Measurements from ENCODE around the gene CARD11.
"Not testable (repeated sequence)": the region's sequence is repeated elsewhere in the genome, so short reads cannot be mapped to it uniquely, and the experiment has no call there.

Gene CARD11

DNA sequence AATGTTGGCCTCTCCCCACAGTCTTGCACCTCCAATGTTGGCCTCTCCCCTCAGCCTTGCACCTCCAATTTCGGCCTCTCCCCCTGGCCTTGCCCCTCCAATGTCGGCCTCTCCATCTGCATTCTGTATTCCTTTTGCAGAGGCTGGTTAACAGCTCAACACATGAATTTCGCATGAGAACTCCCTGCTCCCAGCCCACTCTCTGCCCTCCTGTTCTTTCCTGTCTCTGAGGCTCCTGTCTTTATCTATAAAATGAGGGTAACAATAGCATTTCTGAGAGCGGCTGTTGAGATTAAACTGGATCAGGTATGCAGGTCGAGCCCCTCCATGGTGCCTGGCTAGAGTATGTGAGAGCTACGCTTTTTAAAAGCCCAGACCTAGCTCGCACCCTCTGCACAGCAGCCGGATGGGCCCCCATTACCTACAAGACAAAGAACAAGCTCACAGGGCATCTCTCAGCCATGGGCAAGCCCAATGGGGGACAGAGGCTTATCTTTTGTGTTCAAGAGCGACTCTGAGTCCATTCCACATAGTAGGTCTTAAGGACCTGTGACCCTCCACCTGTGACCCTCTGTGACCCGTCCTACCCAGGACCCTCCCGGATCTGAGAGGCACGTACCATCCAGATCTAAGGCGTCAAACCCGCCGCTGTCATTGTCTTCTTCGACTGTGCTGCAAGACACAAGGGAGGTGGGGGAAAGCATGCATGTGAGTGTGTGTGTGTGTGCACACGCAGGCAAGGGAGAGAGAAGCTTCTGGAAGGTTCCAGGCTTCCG lies 117.4 kb downstream of the CARD11 start:
- DNase-seq (ENCODE audit: low read depth, low spot score) = no peak

DNA sequence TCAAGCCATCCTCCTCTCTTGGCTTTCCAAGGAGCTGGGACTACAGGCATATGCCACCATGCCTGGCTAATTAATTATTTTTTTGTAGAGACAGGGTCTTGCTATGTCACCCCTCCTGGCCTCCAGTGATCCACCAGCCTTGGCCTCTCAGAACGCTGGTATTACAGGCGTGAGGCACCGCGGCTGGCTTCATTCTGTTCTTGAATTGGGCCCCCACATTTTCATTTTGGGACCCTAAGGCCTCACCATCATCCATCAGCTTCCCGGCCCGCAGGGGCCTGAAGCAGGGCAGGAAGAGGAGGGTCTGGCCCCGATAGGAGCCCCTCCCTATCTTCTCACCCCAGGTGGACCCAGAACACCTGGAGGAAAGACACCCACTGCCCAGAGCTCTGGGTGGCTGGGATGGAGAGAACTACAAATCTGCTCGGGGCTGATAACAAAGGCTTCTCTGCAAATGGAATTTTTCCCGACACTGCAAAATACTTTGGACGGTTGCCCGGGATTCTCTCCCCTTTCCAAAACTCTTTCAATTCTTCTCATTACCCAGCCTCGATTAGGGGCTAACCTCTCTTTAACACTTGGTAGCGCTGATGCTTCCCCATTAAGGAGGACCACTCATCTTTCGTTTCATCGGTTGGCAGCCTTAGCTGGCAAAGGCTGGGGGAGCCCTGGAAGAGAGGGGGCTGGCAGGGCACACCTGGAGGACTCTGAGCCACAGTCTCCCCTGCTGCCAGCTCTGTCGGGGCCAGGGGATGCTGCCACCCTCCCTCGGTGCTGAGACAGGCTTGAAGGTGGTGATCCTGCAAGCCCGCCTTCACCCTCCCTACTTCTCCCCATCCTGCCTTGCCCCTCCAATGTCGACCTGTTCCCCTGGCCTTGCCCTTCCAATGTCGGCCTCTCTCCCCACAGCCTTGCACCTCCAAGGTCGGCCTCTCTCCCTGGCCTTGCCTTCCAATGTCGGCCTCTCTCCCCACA lies 118.5 kb downstream of the CARD11 start:
- DNase-seq (ENCODE audit: low read depth, low spot score) = no peak

DNA sequence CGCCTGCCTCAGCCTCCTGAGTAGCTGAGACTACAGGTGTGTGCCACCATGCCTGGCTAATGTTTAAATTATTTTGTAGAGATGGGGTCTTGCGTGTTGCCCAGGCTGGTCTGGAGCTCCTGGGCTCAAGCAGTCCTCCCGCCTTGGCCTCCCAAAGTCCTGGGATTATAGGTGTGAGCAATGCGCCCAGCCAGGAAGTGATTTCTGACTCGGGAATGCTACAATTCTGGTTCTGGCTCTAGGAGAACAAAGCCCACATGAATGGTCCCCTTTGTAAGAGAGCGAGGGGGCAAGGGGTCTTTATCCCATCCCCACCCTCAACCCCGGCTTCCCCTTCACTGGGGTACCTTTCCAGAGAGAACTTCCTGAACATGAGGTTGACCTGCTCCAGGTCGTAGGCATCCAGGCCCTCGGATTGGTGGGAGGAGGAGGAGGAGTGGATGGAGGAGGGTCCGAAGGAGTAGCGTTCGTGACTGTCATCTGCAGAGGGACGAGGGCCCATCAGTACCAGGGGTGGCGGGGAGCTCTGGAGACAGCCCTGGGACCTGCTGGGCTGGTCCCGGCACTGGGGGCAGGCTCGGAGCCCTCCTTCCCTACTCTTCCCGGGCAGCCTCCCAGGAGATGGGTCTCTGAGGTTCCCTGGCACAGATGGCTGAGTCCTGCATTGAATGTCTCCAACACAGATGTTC lies 119.6 kb downstream of the CARD11 start:
- no peak for DNase-seq (ENCODE audit: low read depth, low spot score)

DNA sequence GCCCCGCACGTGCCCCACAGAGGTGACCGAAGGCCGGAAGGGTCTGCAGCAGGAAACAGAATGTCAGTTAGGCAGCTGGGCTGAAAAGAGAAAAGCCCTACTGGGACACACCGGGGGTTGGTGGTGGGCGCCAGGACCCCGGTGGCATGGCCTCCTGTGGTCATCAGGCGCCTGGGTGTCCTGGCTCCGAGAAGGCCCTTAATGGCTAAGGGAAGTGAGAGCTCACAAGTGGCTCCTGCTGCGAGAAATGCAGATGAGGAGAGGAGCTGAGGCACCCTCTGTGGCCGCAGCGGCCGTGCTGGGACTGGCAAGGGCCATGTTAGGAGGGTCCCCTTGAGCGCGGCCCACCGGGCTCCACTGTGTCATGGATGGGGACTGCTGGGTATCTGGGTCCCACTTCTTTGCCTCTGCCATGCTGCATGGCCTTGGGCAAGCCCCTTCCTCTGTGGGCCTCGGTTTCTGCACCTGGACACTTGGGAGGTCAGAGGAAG lies 120.3 kb downstream of the CARD11 start:
- DNase-seq (ENCODE audit: low read depth, low spot score) = no peak

DNA sequence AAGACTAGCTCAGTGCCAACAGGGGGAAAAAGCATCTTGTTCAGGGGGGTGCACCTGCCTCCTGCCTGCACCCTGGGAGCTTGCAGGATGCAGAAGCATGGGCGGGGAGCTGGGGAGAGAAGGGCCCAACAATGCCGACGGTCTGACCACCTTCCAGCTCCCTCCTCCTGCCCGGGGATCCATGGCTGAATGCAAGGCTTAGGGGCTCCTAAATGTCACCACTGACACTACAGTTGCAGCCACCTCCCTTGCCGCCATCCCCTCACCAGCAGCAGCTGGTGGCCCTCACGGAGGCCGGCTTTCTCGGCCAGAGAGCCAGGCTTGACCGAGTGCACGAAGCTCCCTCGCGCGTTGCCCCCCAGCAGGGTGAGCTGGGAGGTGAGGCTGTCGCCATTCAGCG lies 120.8 kb downstream of the CARD11 start:
- DNase-seq (ENCODE audit: low read depth, low spot score) = no peak

DNA sequence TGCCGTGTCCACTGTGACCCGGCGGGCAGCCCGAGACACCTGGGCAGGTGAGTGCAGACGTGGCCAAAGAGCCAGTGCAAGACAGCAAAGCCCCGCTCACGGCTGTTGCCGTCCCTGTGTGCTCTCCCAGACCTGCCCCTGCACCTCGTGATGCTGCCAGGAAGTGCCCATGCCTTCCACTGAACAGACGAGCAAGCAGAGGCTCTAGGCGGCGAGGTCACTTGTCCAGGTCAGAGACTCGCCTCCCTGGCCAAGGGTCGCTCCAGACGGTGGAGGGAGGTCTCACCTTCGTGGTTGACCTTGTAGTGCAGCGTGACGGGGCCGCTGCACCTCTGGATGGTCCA lies 121.3 kb downstream of the CARD11 start:
- no peak for DNase-seq (ENCODE audit: low read depth, low spot score)

DNA sequence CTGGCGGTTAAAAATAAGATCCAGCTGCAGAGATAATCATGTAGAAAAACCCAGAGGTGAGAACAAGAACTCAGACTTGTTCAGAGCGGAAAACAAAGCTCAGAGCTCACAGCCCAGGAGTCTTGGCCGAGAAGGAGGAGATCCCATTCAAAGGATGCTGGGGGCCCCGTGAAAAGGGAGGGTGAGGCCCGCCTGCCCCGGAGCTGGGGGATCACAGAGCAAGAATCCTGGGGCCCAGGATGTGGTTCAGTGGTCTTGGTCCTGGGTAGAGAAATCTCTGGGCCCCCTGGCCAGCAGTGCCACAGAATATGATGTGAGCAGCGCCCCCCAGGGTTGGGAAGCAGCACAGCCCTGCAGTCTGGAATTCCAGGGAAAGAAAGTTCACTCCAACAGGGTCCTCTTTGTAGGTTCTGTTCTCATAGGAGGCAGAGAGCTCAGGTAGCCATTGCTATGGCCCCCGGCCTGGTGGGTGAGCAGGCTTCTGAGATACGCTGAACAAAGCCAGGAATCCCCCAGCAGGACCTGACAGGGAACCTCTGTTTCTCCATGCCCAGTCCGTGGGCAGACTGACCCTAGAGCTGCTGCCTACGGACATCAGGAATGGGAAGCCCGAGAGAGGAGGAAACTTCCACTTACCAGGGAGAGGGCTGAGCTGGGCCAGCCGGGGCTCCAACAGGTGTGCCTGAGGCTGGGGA lies 121.9 kb downstream of the CARD11 start:
- DNase-seq (ENCODE audit: low read depth, low spot score) = no peak

DNA sequence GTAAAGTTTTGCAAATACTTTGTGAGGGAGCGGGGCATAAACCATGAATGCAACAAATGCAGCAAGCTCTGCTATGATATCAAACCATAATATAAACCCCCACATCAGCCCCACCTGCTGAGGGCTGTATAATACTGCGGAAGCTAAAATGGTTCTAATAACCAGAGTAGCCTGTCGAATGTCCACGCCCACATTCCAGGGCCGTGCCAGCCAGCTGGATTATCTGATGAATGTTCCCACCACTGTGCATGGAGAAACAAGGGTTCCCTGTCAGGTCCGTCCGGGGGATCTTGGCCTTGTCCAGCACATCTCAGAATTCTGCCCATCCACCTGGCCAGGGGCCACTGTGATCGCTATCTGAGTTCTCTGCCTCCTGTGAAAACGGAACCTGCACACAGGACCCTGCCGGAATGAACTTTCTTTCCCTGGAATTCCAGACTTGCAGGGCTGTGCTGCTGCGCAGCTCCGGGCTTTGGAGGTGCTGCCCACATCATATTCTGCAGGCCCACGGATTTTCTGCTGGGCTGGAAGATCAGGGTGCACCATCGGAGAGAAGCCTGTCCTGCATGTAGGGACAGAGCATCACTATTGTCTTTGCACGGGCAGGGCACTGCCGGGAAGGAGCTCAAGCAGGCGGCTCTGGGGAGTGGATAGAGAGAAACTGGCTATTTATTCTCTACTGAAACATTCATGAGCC lies 122.6 kb downstream of the CARD11 start:
- no peak for DNase-seq (ENCODE audit: low read depth, low spot score)

DNA sequence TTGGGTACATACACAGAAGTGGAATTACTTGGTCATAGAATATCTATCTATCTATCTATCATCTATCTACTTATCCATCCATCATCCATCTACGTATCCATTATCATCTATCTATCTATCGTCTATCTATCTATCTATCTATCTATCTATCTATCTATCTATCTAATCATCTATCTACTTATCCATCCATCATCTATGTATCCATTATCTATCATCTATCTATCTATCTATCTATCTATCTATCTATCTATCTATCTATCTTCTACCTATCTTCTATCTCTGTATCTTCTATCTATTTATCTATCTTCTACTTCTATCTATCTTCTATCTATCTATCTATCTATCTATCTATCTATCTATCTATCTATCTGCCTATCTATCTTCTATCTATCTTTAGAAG lies 123.2 kb downstream of the CARD11 start:
- not testable (repeated sequence) for DNase-seq (ENCODE audit: low read depth, low spot score)

DNA sequence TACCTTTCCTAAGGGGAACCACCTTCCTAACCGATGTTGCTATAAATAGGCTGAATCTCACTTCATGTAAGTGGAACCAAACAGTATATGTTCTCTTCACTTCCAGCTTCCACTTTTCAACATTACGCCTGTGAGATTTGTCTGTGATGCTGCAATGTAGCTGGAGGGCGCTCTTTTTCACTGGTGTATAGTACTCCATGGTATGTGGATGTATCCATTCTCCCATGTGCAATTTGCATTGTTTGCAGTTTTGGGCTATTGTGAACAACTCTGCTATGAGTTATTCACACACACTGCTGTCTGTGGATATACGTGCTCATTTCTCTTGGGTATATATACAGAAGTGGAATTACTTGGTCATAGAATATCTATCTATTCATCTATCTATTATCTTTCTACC lies 123.6 kb downstream of the CARD11 start:
- no peak for DNase-seq (ENCODE audit: low read depth, low spot score)

DNA sequence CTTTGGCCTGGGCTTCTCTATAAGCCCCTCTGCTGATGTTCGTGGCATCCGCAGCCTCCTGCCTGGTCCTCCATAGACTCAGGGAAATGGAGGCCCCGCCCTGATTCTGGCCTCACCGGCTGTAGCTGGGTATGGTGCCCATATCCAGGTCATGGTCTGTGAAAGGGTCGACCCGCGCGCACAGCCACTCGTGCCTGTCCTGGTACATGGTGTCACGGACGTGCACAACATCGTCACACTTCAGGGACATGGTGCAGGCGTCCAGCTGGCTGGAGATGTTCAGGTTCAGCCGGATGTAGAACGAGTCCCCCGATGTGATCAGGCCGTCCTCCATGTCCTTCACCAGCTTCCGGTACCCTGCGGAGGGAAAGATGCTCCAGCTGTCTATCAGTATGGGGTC lies 124.4 kb downstream of the CARD11 start:
- no peak for DNase-seq (ENCODE audit: low read depth, low spot score)

DNA sequence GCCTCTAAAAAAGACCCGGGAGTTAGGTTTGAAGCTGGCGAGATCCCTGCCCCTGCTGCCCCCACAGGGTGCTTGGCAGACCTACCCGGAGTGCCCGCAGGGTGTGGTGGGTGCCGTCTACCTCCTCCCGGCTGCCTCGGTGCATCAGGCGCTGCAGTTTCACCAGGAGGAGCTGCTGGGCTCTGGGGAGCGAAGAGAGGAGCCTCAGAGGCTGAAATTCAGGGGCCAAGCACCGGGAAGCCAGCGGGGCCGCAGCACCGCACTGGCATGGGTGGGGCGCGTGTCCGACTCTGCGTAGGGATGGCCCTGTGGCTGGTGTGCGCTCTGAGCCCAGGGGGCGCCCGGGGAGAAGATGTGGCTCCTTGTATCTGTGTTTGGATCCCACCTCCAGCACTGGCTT lies 125.3 kb downstream of the CARD11 start:
- DNase-seq (ENCODE audit: low read depth, low spot score) = no peak

DNA sequence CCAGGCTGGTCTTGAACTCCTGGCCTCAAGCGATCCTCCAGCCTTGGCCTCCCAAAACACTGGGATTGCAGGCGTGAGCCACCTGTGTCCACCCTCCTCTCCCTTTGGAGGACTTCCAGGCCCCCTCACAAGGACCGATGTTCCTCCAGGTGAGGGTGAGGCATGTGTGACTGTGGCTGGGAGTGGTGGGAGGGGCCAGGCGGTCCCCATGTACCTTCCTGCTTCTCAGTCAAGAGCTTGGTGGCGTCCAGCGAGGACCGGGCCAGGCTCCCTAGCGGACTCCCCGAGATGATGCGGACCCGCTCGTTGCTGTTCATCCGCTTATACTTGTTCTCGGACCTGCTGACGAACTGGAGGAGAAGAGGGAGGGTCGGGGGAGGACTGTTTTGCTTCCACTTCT lies 128.6 kb downstream of the CARD11 start:
- no peak for DNase-seq (ENCODE audit: low read depth, low spot score)

DNA sequence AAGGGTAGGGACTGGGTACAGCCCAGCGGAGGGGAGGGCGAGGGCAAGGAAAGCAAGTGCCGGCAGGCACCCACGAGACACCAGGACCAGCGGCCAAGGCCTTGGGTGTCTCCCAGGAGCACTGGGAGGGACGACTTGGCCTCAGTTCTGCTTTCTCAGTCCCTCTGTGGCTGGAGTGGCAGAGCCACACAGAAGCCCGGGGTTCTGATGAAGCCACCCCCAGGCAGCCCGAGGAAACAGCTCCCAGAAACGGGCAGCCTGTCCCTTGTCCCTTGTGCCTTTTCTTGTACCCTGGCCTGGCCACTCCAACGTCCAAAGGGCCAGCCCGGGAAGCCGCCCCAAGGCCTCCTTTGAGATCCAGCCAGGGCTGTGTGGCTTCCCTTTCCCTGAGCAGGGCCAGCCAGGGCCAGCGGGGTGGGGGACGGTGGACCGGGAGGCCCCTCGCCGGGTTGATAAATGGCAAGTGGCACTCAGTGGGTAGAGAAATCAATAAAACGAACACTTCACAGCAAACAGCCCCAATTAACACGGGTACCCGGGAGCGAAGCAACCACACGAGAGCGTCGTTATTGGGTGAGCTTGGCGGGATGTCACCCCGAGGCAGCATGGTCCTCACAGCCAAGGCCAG lies 129.8 kb downstream of the CARD11 start:
- DNase-seq (ENCODE audit: low read depth, low spot score) = no peak

DNA sequence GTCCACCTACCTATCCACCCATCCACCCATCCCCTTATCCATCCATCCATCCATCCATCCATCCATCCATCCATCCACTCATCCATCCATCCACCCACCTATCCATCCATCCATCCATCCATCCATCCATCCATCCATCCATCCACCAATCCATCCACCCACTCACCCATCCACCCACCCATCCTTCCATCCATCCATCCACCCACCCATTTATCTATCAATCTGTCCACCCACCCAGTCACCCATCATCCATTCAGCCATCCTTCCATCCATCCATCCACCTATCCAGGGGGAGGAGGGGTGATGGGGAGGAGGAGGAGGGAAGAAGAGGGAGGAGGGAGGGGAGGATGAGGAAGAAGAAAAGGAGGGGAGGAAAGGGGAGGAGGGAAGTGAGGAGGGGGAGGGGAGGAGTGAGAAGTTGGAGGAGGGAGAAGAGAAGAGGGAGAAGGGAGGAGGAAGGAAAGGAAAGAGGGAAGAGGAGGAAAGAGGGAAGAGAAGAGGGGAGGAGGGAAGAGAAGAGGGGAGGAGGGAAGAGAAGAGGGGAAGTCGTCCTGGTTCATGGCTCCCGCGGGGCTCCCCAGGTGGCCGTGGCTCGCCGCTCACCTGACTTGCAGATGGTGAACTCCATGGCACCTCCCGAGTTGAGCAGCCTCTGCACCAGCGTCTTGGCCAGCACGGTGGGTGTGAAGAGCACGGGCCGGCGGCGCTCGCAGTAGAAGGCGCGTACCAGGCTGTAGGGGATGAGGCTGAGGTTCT lies 130.8 kb downstream of the CARD11 start:
- DNase-seq (ENCODE audit: low read depth, low spot score) = no peak

DNA sequence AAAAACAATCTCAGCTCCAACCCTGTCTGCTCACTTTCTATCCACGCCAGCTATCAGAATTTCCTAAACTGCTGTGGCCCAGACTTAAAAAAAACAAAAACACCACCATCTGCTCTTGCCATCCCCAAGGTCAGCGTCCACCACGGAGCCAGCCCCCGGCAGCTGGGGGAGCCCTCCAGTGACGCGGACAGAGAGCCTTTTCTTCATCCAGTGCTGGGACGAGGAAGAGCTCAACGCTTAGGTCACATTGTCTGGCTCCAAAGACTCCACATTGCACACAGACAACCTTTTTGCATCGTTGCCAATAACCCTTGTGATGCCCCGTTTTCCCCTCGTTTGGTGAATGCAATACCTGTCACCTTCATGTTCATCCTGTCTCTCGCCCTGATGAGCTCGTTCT lies 132.2 kb downstream of the CARD11 start:
- DNase-seq (ENCODE audit: low read depth, low spot score) = no peak

DNA sequence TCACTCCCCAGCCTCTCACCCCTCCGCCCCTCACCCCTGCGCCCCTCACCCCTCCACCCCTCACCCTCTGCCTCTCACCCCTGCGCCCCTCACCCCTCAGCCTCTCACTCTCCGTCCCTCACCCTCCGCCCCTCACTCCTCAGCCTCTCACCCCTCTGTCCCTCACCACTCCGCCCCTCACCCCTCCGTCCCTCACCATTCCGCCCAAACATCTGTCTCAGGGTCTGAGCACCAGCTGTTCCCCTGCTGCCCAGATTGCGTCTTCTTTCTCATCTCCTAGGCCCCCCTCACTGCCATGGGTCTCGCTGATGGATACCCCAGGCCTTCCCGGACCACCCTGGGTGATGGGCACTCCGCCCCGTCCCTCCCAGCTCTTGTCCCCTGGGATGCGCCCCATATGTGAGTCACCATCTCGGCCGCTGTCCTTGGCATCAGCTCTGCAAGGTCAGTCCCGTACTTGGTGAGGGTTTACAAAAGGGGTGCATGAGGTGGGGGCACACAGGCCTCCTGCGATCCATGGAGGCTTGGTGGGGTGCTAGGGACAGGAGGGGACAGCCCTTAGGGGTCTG lies 134.1 kb downstream of the CARD11 start:
- no peak for DNase-seq (ENCODE audit: low read depth, low spot score)

DNA sequence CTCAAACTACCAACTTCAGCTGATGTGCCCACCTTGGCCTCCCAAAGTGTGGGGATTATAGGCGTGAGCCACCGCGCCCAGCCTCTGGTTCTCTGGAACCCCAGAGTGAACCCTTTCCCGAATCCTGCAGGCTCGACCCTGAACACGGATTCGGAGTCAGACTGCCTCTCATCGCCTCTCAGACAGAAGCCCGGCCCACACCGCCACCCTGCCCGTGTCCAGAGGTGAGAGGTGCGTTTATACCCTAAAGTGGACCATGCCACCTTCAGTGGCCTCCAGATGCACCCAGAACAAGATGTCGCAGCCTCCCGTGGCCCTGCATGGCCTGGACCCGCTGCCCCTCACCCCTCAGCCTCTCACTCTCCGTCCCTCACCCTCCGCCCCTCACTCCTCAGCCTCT lies 134.6 kb downstream of the CARD11 start:
- no peak for DNase-seq (ENCODE audit: low read depth, low spot score)

DNA sequence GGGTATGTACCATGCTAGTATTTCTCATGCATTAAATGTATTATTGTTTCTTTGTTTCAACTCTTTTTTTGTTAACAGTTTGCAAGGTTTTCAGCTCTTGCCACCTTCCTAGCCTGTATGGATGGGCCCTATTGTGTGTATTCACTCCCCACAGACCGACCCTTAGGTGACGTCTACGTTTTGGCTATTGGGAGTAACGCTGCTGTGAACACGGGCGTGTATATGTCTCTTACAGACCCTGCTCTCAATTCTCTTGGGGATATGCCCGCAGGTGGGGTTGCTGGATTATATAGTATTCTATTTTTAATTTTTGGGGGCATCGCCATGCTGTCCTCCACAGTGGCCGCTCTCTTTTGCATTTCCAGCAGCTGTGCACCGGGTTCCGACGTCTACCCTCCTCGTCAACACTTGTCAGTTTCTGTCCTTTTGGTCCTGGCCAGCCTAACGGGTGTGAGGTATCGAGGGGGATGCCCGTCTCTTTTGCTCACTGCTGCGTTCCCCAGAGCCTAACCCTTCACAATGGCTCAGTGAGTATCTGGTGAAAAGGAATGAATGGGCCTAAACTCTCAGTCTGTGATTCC lies 135.5 kb downstream of the CARD11 start:
- DNase-seq (ENCODE audit: low read depth, low spot score) = no peak

Data from activated naive CD8-positive, alpha-beta T cell treated with anti-CD3 and anti-CD28 coated beads, Interleukin-2, amount 50 U/mL, for 16 hours (primary cell).